Hepatocyte (in vitro differentiated cells): ENCODE data around the gene EIPR1. TPM values are rescaled to one million over a fixed set of nuclear protein-coding genes. Genes with fewer than 3 reads are reported as not detected.

Source experiments
- DNase-seq: peaks from one replicate; pipeline ENCODE4 v3.0.0-alpha.2; 2016; ENCODE audit warnings: low spot score
- H2AFZ ChIP-seq: fragments of 200-600 bp; sonication (generic); 2 replicates; pipeline ENCODE4 v1.6.0; 2016; ENCODE audit warnings: antibody characterized with exemption, mild to moderate bottlenecking
- H3K27ac ChIP-seq: fragments of 200-600 bp; sonication (generic); 2 replicates; pipeline ENCODE4 v1.5.1; 2016; ENCODE audit warnings: mild to moderate bottlenecking
- H3K27me3 ChIP-seq: fragments of 200-600 bp; sonication (generic); 2 replicates; pipeline ENCODE4 v1.6.1; 2016
- H3K36me3 ChIP-seq: fragments of 200-600 bp; sonication (generic); replicated peaks from 2 replicates; pipeline ENCODE4 v1.5.1; 2016; ENCODE audit warnings: low read depth; ENCODE audit not compliant: insufficient read depth
- H3K4me1 ChIP-seq: fragments of 200-600 bp; sonication (generic); 2 replicates; pipeline ENCODE4 v1.5.1; 2016; ENCODE audit warnings: mild to moderate bottlenecking, moderate library complexity; ENCODE audit not compliant: insufficient read depth
- H3K4me2 ChIP-seq: fragments of 200-600 bp; sonication (generic); 2 replicates; pipeline ENCODE4 v1.6.0; 2016
- H3K4me3 ChIP-seq: fragments of 200-600 bp; sonication (generic); 2 replicates; pipeline ENCODE4 v1.5.1; 2016; ENCODE audit warnings: mild to moderate bottlenecking
- H3K79me2 ChIP-seq: fragments of 200-600 bp; sonication (generic); 2 replicates; pipeline ENCODE4 v1.6.0; 2017; ENCODE audit warnings: mild to moderate bottlenecking
- H3K9me2 ChIP-seq: fragments of 200-600 bp; sonication (generic); replicated peaks from 2 replicates; pipeline ENCODE4 v1.6.0; 2017; ENCODE audit warnings: mild to moderate bottlenecking; ENCODE audit not compliant: insufficient read depth
- H3K9me3 ChIP-seq: fragments of 200-600 bp; sonication (generic); 2 replicates; pipeline ENCODE4 v1.5.1; 2016; ENCODE audit warnings: low read depth, mild to moderate bottlenecking
- H4K20me1 ChIP-seq: fragments of 200-600 bp; sonication (generic); 2 replicates; pipeline ENCODE4 v1.6.0; 2016; ENCODE audit warnings: mild to moderate bottlenecking; ENCODE audit not compliant: insufficient read depth, poor library complexity, severe bottlenecking
- CTCF ChIP-seq: fragments of 200-600 bp; sonication (generic); IDR thresholded peaks from 2 replicates; pipeline ENCODE4 v1.5.1; 2016; ENCODE audit warnings: antibody characterized with exemption, mild to moderate bottlenecking; ENCODE audit not compliant: poor library complexity
- EZH2 ChIP-seq: fragments of 200-600 bp; sonication (generic); IDR thresholded peaks from 2 replicates; pipeline ENCODE4 v1.6.1; 2016; ENCODE audit warnings: antibody characterized with exemption, mild to moderate bottlenecking, borderline replicate concordance
- EZH2phosphoT487 ChIP-seq: fragments of 200-600 bp; sonication (generic); IDR thresholded peaks from one replicate; pipeline ENCODE4 v1.6.1; 2018; ENCODE audit warnings: antibody characterized with exemption, mild to moderate bottlenecking, low read depth, moderate library complexity; ENCODE audit not compliant: unreplicated experiment, severe bottlenecking
- WGBS: methylation state at CpG from one replicate; pipeline ENCODE4 v1.1.6; 2016; ENCODE audit warnings: low lambda C conversion rate; ENCODE audit errors: missing lambda C conversion rate; 5-methylcytosine and 5-hydroxymethylcytosine counted together
- polyA plus RNA-seq: library from polyadenylated mRNA; unstranded; fragments of >200 nt; fragmentation: Nextera tagmentation; extraction: Ambion mirVana; gene quantifications from 2 replicates; pipeline ENCODE4 v1.2.1, GENCODE V29; 2016
- total RNA-seq: library from RNA; depleted of rRNA; stranded (reverse); fragments of >200 nt; gene quantifications from 2 replicates; pipeline ENCODE4 v1.2.3, GENCODE V29; 2014

Gene EIPR1
- total and polyA plus RNA-seq, 2 experiments from 2014 or later: 27.4 to 42.3 TPM

GRCh38 chr2:3266925-3267867 is 110.4 kb downstream of the EIPR1 start:
- Histone ChIP-seq H3K79me2 (no peaks in the 10 kb centered on the region), H3K4me2 (no peak overlapping the region), H2AFZ (no peak overlapping the region), H3K9me3 (no peaks in the 10 kb centered on the region), H3K4me1 (no peaks in the 10 kb centered on the region), H4K20me1 (no peaks in the 10 kb centered on the region), H3K27ac (no peak overlapping the region), H3K27me3 (no peaks in the 10 kb centered on the region), H3K9me2 (no peaks in the 10 kb centered on the region), H3K4me3 (no peak overlapping the region), H3K36me3 (no peaks in the 10 kb centered on the region)
- DNase-seq: no peak
- WGBS: 90% methylated on average over 15 of the region's 15 CpGs
- TF ChIP-seq CTCF (no peak), EZH2 (no peak), EZH2phosphoT487 (no peak)

GRCh38 chr2:3265981-3266924 is 111.4 kb downstream of the EIPR1 start:
- Histone ChIP-seq H3K36me3 (no peaks in the 10 kb centered on the region), H4K20me1 (no peaks in the 10 kb centered on the region), H3K79me2 (no peaks in the 10 kb centered on the region), H3K4me2 (no peak overlapping the region), H3K9me3 (no peaks in the 10 kb centered on the region), H3K27ac (no peak overlapping the region), H3K27me3 (no peaks in the 10 kb centered on the region), H2AFZ (no peak overlapping the region), H3K9me2 (no peaks in the 10 kb centered on the region), H3K4me1 (no peaks in the 10 kb centered on the region), H3K4me3 (no peak overlapping the region)
- WGBS: 77% methylated on average over 20 of the region's 20 CpGs
- TF ChIP-seq CTCF (no peak), EZH2phosphoT487 (no peak), EZH2 (no peak)
- no peak for DNase-seq

GRCh38 chr2:3265471-3265870 is 112.1 kb downstream of the EIPR1 start:
- 89% methylated on average over 8 of the region's 8 CpGs for WGBS
- TF ChIP-seq EZH2 (no peak), CTCF (no peak)

More at GRCh38 chr2:3265471-3265870, 112.1 kb downstream of the EIPR1 start:
- H3K9me2 ChIP-seq: no peaks in the 10 kb centered on the region
- no peaks in the 10 kb centered on the region for H3K4me1 ChIP-seq
- H3K36me3 ChIP-seq: no peaks in the 10 kb centered on the region
- H4K20me1 ChIP-seq: no peaks in the 10 kb centered on the region
- DNase-seq: no peak
- H3K27ac ChIP-seq: no peak overlapping the region
- no peak overlapping the region for H3K4me2 ChIP-seq
- H3K4me3 ChIP-seq: no peak overlapping the region
- H3K27me3 ChIP-seq: no peaks in the 10 kb centered on the region
- no peaks in the 10 kb centered on the region for H3K9me3 ChIP-seq
- no peak overlapping the region for H2AFZ ChIP-seq
- H3K79me2 ChIP-seq: no peaks in the 10 kb centered on the region
